ENCODE data around the gene FGF11.

- TF ChIP-seq, protein P1, sequence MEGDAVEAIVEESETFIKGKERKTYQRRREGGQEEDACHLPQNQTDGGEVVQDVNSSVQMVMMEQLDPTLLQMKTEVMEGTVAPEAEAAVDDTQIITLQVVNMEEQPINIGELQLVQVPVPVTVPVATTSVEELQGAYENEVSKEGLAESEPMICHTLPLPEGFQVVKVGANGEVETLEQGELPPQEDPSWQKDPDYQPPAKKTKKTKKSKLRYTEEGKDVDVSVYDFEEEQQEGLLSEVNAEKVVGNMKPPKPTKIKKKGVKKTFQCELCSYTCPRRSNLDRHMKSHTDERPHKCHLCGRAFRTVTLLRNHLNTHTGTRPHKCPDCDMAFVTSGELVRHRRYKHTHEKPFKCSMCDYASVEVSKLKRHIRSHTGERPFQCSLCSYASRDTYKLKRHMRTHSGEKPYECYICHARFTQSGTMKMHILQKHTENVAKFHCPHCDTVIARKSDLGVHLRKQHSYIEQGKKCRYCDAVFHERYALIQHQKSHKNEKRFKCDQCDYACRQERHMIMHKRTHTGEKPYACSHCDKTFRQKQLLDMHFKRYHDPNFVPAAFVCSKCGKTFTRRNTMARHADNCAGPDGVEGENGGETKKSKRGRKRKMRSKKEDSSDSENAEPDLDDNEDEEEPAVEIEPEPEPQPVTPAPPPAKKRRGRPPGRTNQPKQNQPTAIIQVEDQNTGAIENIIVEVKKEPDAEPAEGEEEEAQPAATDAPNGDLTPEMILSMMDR (IDR thresholded peaks at IDR 0.05), result no peak
- no peak for TF ChIP-seq POLR2A (IDR thresholded peaks at IDR 0.05)
Observed at GRCh38 chr17:7475764-7476422, 36.6 kb downstream of the FGF11 start.
